GM18858 (cell line): ENCODE data around the gene PHACTR1.
"Not testable (repeated sequence)": the region's sequence is repeated elsewhere in the genome, so short reads cannot be mapped to it uniquely, and the experiment has no call there.

Source experiments
- ATAC-seq: cut with Tn5 transposase; IDR thresholded peaks from one replicate; pipeline ENCODE4 v1.9.1; 2021; ENCODE audit not compliant: unreplicated experiment

The PHACTR1 gene

DNA sequence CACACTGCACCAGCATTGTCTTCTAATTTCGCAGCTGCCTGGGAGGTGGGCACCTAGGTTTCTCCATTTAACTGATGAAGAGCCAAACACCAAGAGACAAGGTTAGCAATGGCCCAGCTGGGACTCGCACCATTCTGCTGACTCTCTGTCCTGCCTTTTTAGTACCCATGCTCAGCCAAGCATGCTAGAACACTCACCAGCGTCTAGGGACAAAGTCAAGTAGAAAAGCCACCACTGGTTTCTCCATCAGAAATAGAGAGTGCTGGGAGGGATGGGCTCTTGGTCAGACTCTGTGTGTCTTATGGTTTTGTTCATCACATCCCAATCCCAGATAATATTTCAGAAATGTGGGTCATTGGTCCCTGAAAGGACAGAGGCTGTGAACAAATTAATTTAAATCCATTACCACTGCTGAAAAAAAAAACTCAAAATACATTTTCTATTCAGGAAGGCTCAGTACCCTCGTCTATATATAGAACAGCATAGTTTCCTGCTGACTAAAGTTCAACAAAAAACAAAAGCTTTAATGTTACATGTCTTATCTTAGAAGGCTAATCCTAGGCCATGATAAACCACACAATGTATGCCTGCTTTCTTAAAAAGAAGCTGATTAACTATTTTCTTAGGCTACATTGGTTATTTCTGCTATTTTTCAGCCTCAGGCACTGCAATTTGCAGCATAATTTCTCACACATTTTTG lies 500.8 kb downstream of the PHACTR1 start:
- no peak for ATAC-seq

DNA sequence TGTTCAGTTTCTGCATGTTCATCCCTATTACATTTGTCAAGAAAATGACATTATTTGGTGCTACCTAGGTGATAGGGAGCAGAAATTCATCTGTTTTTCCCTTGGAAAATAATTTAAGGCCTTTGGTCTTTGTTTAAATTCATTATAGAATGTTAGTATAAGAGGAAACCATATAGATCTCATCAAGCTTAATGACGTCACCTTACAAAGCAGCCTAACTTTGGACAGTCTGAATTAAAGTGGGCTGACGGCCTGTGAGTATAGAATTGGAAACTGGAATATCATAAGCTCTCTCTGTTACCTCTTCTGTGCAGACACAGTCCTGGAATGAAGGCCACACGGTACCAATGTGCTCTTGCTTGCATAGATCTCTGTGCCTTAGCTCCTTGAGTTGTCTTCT lies 503.7 kb downstream of the PHACTR1 start:
- ATAC-seq = no peak

DNA sequence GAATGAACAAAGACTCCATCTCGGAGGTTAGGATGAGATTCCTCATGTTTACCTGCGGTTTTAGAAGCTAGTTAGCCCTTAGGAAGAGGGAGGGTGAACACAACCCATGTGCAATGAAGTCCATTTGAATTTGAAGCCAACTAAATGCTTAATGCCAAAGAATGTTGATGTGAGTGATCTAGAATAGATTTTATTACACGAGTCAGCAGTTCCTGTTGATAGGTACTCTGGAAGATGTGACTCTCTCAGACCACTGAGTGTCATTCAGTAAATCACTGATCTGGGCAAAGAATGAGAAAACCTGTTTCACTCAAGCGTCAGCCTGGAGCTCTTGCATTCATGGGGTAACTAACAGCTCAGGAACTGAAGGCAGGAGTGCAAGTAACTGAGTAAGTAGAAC lies 505.5 kb downstream of the PHACTR1 start:
- ATAC-seq = no peak

DNA sequence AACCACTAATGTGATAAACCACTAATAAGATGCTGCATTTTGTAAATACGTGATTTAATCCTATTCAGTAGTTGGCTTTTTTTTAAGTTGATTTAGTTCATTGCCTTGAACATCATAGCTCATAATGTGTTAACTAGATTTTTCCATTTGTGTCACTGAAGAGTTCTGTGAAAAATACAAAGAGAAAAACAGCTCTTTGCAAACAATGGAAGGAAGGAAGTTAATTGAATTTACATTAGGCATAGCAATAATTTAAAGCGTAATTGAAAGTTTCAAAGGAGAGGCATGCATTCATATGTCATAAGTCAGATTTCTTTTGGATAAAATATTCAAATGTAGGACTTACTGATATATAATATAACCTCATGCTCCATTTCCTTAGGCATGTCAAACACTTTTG lies 509.5 kb downstream of the PHACTR1 start:
- ATAC-seq = no peak

DNA sequence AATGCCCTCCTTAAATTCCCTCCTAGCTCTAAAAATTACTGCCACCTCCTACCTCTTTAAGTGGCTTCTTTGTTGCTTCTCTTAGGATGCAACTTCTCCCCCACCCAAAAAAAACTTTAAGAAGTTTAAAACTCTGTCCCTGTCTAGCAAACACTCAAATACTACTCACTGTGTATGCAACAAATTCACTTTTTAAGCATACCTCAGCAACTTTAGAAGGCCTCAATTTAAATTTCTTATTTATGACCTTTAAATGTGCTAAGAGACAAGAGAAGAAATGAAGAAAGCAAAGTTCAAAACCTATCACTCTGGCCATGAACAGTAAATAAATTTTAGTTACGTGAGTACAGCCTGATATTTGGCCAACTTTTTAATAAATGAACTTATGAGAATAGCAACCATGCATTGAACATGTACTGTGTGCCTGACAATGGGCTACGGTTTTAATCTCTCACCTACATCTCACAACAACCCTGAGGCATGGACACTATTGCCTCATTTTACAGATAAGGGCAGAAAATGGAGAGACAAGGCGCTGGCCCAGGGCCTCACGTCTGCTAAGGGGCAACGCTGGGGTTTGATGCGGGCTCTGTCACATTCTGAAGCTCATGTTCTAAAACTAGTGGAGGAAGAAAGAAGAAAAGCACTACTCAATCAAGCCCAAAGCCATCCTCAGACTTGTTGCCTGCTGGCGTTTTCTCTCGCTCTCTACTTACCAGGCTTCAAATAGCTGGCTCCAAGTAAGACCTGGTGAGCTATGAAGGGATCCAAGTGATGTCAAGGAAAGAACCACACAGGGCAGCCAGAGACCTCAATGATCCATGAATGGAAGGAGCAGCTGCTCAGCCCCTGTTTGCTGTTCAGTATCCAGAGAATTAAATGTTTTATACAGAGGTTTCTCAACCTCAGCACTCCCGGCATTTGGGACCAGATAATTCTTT lies 512.0 kb downstream of the PHACTR1 start:
- no peak for ATAC-seq

DNA sequence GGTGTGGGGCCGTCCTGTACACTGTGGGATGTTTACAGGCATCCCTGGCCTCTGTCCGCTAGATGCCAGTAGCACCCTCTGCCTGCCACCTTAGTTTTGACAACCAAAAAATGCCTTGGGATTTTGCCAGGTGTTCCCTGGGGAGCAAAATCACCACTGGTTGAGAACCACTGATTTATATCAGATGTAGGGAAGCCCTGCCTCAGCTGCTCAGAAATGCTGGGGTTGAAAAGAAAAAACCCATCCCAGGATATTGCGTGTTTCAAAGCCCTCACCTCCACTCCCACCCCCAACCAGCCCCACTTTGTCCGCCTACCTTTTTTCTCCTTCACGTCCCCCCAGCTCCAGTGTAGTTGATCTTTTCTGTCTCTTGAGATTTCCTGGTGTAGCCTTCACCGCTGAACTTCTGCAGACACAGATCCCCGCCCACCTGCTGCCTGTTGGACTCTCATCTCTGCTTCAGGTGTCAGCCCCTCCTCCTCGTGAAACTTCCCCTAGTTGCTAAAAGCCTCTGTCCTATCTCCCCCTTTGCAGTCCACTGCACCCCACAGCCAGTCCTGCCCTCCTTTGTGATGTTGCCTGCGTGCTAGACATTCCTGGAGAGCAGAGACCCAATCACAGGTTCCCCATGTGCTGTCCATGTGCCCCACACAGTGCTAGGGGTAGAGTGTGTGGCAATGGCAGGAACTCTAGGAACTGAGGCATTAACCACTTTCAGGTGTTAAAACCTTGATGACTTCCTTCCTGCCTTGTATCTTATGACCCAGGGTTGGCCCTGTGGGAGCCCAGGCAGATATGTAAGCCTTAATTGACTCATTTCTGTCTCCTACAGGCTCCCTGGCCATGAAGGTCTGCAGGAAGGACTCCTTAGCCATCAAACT lies 512.9 kb downstream of the PHACTR1 start:
- peak; percentile 81 for ATAC-seq

DNA sequence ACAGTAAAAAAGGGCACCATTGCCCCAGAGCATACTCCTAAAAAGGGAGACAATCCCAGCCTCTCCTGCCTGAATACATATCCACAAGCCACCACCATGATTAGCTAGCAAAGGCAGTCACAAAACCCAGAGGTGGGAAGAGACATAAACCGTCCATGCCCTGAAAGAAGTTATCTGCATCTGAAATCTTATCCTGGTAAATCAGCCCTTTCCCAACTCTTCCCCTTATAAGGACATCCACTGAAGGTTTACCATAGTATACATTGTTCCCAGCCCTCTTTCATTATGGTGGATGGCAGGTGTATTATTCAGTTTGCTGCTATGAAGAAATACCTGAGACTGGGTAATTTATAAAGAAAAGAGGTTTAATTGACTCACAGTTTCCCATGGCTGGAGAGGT lies 516.5 kb downstream of the PHACTR1 start:
- ATAC-seq = no peak

DNA sequence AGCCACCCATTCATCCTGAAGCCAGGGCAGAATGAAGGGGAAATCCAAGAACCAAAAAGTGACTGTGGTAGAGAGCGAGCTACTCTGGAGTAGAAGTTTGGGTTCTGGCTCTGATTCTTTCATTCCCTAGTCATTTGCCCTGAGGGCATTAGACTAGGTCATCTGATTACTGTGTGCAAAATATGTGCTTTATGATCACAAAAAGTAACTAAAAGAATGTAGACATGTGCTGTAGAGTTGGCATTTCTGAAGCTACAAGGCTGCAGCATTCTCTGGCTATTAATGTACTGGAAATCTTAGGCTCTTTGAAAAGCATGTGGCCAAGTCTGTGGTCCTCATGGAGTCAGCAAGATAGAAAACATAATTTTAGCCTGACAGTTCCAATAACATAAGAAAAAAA lies 517.6 kb downstream of the PHACTR1 start:
- ATAC-seq = no peak

DNA sequence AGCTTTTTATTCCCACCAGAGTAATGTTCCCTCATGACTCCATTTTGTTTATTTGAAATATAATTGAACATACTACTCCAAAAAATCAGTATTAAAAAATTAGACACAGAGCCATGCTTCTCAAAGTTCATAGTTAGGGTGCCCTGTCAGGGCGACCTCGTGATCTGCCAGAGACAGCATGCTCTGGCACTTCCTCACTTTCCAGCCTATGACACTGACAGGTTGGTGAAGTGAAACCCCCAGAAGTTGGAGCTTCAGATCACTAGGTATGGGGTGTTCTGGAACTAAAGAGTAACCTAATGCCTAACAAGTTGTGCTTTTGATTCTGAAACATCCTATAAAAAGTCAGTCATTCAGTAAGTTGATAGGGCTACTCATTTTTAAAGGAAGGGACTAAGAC lies 518.8 kb downstream of the PHACTR1 start:
- no peak for ATAC-seq

DNA sequence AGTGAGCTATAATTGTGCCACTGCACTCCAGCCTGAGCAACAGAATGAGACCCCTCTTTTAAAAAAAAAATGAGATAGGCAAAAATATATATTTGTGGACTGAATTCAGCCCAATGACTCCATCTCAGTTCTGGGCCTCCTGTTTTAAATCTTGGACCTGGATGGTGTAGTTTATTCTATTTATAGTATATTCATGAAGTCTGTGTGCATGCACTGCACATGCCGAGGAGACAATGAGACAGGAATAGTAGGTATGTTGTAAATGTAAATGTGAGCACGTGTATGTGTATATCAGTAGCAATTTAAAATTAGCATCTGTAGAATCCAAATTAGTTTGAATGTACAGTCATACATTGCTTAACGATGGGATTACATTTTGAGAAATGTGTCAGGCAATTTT lies 520.8 kb downstream of the PHACTR1 start:
- no peak for ATAC-seq

DNA sequence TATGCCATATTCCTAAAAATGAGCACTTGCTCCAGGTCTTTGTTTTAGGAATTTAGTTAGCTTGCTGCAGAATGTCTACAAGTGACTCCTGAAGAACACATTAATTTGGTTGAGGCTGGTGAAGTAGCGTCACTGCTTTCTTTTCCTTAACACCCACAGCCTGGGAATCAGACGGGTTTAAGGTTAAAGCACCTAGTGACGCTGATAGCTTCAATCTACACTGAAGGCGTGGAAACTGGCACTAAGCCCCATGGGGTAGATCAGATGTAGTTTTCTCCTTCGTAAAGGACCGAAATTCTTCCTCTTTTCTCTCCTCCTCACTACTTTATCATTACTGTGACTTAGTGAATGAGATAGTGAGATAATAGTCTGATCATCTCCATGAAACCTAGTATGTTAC lies 521.5 kb downstream of the PHACTR1 start:
- ATAC-seq = no peak

DNA sequence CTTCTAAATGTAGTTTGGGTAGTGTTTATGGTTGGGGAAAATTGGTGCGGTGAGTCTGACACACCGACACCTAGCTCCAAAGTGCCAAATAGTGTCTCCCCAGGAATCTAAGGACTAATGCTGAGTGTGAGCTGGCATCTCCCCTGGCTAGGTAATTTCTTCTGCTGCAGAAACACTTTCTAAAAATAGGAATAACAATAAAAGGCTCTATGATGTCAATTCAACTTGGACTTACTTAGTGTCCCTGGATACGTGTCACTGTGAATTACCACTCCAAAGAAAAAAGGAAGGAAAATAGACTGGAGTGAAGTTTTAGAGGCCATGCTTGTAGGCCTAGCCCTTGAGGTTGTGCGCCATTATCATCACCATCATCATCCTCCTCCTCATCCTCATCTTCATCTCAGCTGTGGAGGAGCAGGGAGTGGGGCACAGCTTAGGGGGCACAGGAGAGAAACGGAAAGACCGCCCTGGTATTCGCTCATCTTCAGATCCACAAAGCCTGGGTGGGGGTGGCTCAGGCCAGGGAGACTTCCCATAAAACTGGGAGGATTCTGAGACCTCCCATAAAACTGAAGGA lies 522.2 kb downstream of the PHACTR1 start:
- ATAC-seq = no peak

DNA sequence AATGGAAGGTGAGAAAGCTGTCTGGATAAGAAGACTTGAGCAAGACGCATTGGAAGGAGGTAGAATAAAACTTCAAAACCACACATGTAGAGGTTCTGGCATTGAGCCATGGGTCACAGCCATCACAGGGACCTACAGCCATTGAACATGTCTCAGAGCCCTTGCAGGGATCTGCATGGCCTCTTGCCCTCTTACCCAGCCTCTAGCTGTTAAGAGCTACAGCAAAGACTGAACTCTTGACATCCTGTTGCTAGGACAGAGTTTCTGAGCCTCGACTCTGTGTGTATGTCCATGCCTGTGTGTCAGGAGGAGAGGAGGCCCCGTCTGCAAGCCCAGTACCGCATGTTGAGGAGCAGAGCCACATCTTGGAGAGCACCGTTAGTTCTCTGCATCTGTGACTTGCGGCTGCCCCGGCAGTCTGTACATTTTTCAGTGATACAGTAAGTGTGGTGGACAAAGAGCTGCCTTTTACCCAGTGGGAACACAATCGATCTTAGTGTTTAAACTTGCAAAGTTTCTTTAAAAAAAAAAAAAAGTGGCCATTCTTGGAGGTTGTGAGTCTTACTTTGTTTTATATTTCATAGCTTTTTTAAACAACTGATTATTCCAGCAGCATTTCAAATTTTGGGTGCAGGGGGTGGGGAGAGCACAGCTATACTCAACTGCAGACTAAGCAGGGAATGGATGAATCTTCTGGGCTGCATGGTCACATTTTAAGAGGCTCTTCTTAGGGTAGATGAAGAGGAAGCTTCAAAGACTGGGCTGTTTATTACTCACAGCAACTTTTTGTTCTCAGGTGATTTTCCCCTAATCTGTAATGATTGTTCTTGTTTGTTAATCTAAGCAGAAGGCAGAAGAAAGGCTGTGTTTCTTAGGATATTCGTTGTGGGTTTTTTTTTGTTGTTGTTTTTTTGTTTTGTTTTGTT lies 523.2 kb downstream of the PHACTR1 start:
- ATAC-seq = no peak

DNA sequence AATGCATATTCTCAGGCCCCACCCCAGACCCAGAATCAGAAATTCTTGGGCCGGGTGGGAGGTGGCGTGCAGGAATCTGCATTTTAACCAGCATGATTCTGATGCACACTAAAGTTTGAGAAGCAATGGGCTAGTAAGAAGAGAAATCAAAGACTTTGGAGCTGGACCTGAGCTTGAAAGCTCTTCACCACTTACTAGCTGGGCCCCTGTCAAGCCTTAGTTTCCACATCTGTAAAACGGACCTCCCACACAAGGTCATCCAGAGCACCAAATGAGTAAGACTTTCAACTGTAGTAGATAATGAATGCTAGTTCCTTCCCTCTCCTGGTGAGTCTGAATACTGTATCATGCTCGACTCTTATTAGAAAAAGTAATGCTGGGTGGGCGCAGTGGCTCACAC lies 524.8 kb downstream of the PHACTR1 start:
- no peak for ATAC-seq

DNA sequence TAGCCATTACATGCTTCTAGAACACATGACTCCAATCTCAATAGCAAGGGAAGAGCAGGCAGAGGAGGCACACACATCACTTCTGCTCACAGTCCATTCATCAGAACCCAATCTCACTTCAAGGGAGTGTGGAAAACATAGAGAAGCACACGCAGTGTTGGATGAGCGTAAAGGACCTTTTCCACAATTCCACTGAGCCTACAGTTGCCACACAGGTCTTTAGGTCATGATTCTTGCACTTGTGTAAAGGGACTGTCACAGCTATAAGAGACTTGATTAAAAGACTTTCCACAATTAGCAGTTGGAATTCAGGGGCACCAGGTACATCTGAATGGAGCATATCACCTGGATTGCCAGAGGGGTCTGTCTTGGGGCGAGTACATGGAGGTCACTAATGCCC lies 525.6 kb downstream of the PHACTR1 start:
- no peak for ATAC-seq

DNA sequence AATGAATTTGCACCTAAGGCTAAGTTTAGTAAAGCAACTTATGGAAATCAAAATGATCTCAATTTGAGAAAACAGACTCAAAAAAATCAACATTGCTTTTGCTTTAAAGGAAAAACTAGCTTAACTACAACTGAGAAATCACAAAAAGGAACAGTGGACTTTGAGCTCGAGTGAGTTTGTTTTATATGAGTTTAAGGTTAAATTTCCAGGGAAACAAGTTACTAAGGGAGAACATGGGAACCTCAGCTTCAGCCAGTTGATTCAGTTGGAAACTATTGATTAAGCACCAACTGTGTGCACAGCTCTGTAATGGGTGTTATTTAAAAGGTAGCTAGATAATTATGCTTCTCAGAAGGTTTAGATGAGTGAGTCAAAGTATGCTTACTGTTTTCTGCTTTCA lies 526.0 kb downstream of the PHACTR1 start:
- ATAC-seq = no peak

DNA sequence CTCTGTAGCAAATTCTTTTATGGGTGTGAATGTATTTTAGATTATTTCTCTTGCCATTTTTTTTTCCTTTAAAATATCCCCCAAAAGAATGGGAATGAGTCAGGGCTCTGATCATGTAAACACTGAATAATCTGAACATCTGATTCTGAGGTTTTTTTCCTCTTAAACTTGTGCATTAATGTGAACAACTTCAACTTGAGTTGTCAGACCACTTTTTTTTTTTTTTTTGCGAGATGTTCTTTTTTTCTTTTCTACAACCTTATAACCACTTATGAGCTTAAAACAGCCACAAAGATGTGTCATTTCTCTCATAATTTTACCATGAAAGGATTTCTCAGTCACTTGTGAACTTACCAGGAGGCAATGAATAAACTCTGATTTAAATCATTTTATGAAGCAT lies 526.5 kb downstream of the PHACTR1 start:
- no peak for ATAC-seq

DNA sequence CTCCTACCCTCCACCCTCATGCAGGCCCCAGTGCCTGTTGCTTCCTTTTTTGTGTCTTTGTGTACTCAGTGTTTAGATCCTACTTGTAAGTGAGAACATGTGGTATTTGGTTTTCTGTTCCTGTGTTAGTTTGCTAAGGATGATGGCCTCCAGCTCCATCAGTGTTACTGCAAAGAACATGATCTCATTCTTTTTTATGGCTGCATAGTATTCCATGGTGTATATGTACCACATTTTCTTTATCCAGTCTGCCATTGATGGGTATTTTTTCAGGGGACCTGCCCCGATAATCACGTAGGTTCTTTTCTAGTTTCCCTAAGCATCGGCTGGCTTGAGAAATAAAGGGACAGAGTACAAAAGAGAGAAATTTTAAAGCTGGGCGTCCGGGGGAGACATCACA lies 527.2 kb downstream of the PHACTR1 start:
- not testable (repeated sequence) for ATAC-seq

DNA sequence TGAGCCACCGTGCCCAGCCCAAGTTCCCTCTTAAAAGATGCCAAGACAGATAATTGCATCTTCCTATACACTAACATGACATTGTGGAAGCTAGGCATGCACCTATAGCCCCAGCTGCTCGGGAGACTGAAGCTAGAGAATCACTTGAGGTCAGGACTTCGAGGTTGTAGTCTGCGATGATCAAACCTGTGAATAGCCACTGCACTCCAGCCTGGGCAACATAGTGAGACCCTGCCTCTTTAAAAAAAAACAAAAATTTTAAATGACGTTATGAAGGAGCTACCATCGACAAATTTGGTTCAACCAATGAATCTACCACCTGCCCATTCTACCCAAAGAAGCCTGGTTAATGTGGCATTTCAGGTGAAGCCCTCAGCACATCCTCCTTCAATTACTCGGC lies 531.1 kb downstream of the PHACTR1 start:
- ATAC-seq = no peak

DNA sequence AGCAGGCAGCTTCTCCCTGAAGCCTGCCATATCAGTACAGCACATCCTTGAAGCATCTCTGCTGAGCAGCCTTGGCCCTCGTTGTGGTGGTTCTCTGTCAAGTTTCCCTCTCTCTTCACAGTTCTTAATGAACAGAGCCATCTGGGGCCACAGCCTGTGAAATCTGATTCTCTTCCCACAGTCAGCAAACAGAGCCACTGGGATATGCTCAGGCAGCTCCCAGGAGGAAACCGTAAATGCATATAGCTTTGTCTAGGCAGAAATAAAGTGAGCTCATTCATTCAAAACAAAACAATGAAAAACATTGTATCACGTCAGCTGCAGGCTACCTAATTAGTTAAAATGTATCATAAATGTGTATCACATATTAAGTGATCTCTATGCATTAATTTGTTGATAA lies 531.5 kb downstream of the PHACTR1 start:
- no peak for ATAC-seq
